Measurements from ENCODE around the gene CSPG4.
"Not testable (repeated sequence)": the region's sequence is repeated elsewhere in the genome, so short reads cannot be mapped to it uniquely, and the experiment has no call there.

Gene CSPG4

DNA sequence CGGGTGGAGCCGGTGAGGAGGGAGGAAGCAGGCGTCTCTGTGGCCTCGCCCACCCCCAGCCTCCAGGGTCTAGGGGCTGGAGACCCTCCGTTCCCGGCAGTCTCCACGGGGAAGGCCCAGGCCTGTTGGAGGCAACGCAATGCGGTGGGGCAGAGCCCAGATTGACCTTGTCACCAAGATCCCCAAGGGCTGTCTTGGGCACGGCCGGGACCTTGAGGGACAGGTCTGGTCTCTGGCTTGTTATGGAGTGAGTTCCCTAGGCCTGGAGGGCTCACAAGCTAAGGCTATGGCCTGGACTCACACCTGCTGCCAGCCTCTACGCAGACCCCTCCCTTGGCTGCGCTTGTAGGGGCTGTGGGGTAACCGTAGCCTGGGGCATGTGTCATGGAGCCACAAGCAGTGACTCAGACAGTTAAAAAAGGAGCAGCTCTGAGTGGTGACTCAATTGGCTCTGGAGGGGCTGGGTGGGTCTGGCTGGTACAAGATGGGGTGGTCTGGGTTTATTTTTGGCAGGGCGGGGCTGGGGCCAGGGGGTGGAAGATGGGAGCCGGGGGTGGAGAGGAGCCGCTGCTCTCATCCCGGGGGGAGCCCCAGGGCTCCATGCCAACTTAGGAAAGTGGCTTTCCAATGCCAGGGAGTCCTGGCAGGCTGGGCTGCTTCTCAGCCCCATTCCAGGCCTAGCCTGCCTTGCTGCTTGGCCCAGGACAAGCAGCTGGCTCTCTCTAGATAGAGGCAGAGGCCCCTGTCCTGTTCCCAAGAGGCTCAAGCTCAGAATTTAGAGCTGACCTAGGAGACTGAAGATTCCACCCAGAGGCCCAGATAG lies 9.0 kb downstream of the CSPG4 start:
- not testable (repeated sequence) for DNase-seq

DNA sequence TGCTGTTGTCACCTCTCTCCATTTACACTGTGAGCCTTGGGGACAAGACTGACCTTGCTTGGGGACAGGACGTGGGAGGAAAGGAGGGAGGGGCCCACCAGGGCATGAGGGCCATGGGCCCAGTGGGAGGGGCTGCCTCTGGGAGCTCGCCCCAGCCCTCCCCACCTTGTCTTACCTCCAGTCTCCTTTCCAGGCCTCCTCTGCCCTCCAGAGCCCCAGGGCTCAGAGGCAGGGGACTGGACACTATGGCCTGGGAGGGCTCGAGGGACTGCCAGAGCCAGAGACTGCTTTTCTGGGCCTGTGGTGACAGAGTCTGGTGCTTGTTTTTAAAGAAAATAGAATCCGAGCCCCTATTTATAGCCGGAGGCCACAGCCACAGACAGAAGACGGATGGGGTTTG lies 10.2 kb downstream of the CSPG4 start:
- no peak for DNase-seq

DNA sequence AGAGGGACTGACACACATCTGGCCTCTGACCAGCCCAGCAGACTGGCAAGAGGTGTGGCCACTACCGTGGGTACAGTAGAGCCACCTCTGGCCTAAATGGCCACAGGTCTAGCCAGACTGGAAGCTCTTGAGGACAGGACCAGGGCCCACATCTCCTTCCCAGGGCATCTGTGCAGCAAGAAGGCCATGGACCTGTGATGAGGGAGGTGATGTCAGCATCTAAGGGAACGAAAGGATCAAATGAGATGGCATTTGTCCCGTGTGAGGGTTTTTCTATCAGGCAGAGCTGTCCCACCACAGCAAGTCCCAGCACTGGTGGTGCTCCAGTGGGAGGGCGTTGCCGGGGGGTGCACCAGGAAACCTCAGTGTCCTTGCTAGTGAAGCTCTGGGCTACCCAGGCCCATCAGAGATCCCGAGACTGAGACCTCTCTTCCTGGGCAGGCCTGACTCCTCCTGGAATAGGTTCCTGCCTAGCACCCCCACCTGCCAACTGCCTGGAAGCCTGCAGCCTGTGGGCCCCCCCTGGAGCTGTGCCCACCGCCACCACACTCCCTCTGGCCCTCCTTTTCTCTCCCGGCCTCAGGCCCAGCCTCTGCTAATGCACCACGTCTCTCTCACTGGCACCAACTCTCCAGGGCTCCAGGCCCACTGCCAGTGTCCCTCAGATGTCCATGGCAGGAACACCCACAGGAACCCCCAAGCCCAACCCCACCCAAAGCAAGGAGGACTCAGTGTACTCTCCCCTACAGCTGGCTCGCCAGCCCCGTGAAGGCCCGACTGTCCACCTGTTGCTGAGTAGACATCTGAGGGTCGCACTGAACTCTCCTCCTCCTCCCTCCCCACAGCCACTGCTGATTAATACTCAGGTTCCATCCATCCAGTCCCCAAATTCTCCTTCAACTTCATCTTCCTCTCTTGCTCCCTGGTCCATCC lies 11.3 kb downstream of the CSPG4 start:
- not testable (repeated sequence) for DNase-seq

DNA sequence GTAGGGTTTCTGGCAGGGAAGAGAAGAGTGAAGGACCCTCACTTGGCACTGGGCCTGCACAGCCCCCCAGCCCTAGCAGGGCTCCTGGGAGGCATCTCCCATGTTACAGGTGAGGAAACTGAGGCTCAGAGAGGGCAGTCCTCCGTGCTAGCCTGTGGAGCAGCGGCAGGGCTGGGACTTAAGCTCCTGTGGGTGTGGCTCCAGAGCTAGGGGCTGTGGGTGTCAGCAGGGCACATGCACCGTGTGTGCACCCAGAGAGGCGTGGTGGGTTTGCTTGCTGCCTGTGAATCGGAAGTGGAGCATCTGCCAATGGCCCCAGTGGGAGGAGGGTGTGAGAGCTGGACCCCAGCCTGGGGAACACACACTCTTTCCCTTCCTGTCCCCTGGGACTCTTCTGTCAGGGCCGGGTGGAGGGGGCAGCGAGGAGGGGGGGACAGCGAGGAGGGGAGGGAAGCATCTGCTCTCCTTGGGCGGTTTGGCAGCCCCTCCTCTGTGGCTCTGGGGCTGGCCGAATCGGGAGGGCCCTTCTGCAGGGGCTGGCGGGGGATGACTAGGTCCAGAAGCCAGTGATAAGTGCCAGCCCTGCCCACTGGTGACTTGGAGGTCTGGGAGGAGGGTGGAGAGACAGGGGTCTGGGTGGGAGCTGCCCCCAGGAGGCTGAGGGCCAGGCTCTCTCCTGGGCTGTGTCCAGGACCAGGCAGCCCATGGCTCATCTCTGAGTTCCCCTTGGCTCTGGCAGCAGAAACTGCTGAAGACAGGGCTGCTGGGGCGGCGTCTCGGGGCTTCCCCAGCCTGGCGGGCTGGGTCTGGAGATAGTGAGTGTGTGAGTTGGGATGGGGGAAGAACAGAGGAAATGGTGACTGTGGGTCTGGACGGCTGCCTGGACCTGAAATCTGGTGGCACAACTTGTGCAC lies 12.4 kb downstream of the CSPG4 start:
- not testable (repeated sequence) for DNase-seq

DNA sequence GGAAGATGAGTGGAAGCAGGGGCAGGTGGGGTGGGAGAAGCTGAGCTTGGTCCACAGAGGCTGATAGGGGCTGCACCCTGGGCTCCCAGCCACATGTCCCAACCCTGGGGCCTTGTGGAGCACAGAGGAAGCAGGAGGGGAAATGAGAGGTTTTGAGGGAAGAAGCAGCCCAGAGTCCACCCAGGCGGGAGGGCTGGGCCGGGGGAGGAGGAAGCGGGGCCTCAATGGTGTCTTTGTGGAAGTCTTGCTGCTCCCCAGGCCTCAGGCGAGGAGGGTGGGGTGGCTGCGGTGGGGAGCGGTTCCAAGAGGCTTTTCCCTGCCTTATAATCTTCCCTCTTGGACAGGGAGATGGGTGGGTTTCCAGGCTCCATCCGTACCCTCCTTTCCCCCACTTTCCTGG lies 13.1 kb downstream of the CSPG4 start:
- DNase-seq = not testable (repeated sequence)

DNA sequence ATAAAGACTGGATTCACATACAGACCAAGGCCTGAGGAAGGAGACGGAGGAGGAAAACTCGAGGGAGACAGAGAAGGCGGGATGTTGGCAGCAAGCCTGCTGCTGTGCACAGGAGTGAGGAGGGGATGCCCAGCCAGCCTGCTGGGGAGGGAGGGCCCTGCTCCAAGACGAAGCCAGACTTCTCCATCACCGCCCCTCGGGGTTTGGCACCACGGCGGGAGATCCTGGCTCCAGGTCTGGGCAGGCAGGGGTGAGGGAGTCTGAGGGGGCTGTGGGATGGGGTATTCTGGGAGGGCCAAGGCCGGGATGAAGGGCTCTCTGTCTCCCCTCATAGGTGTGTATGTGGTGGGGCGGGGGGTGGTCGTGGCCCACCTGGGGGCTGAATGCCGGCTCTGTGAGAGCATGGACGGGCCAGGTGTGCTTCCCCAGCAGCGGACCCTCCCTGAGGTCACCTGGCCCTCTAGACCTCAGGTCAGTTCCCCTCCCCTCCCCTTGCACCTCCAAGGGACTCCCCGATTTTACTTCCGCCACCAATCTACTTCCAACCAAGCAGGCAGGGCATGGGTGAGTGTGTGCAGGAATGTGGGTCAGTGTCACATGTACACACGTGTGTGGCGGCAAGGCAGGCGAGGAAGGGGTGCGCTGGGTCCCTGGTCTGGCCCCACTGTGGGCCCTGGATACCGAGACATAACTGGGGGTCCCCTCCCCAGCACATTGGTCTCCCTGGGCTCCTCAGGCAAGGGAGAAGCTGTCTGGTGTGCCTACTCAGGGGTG lies 14.5 kb downstream of the CSPG4 start:
- not testable (repeated sequence) for DNase-seq

DNA sequence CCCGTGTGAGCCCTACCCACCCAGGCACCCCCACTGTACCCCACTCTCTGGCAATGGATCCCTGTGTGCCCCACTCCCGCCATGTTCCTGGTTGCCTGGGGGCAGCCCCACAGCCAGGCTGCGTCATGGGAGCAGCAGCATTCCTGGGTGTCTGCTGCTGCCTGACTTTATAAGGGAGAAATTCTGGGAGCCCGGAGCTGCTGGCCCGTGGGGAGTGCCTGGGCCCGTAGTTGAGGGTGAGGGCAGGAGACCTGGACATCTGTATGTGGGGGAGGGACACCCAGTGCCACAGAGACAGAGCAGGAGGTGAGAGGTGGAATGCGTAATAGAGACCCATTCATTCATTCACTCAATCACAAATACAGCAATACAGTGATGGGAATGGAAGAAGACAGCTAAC lies 15.1 kb downstream of the CSPG4 start:
- no peak for DNase-seq

DNA sequence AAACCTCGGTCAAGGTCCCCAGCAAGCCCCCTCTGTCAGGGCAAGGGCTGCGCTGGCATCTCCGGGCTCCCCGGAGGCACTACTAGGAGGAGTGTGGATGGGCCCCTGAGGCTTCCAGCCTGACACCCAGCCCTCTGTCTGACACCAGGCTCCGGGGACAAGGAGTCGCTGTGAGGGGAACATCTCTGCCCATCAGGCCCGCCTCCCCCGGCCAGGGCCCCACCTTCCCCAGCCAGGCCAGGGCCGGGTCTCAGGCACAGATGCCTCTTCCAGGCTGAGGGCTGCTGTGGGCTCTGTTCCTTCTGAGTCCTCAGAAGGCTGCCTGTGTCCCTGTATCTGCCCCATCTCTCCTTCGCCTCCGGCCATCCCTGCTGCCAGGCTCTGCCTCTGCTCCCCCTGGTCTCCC lies 15.8 kb downstream of the CSPG4 start:
- no peak for DNase-seq

DNA sequence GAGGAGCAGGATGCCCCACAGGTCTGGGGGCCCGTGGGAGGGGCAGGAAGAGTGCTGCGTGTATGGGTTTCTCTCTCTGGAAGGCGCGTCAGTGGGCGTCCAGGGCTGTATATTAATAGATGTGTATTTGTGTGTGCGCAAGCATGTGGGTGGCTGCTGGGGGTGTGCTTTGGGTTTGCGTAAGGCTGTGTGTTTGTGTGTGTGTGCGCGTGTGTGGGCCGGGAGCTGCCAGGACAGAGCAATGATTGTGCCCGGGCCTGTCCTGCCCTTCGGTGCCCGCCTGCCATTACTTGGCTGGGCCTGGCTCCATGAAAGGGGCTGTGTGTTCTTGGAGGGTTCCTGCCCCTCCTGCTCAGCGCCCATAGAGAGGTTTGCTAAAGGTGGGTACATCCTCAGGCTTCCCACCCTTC lies 16.3 kb downstream of the CSPG4 start:
- DNase-seq = no peak

DNA sequence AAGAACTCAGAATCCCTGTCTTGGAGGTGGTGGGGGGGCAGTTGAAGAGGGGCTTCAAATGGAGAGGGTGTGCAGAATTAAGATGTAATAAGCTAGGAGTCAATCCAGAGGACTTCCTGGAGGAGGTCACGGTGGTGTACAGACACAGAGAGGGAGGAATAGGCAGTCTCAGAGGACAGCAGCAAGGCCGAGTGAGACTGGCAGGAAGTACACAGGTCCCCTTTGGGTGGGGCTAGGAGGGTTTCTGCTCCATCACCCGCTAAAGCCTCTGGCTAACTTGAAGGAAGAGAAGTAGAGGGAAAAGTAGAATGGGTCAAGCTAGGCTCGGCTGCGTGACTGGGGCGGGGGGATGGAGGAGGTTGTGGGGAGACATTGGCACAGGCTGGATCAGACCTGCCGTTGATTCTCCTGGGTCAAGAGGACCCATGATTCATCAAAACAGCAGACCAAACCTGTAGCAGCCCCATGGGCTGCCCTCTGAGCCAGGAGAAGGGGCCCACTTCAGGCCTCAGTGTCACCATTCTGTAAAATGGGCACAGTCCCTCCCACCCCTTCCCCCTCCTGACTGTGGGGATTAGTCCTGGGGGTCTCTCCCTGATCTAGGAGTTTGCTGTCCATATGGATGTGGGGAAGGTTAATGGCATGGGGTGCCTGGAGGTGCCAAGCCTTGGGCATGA lies 16.9 kb downstream of the CSPG4 start:
- DNase-seq = no peak

DNA sequence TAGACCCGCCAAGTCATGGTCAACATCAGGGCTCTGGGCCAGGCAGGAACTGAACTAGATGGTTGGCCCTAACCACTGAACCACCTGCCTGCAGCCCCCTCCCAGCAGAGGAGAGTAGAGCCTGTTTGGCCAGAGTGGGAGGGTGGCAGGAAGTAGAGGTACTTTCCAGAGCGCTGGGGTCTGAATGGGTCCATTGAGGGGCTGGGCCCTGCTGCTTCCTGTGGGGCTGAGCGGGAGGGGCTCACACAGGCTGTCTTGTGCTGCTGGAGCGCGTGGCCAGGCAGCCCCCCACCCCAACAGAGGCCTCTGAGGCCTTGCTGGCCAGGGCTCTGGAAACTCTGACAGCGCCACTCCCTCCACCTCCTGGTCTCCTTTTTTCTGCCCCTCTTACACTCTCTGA lies 17.4 kb downstream of the CSPG4 start:
- DNase-seq = no peak

DNA sequence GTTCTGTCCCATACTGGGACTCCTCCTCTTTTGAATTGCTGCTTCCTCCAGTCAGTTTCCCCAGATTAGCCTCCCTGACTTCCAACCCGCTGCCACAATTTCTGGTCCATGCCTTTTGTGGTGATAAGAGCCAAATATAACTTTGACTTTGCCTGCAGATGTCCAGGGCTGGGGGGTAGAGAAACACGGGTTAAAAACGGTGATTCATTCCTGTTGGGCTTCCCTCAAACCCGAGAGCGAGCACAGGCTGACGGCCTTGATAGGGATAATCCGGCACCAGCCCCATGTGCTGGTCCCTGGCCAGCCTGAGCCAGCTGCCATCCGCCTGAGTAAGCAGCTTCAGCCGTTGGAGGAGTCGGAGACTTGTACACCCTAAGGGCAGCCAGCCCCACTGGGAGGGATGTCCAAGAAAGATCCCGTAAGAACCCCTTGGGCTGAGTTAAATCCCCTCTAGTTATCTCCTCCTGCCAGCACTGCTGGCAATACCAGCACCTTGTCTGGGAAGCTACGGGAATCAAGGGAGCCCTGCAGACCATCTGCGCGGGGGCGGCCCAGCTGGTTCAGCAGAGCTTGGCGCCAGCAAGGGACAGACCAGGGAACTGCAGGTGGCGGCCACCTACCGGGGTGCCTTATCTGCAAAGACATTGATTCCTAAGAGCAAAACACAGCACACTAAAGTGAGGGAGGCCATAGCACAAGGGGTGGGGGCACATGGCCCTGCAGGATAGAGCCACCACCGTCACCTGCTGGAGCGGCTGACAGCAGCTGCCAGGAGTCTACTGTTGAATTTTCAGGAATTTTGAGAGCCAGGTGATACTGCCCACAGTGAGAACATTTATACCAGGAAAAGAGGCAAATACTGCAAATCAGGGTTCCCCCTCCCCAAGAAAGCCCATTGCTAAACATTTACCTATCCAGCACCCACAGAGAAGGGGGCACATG lies 18.1 kb downstream of the CSPG4 start:
- DNase-seq = no peak

DNA sequence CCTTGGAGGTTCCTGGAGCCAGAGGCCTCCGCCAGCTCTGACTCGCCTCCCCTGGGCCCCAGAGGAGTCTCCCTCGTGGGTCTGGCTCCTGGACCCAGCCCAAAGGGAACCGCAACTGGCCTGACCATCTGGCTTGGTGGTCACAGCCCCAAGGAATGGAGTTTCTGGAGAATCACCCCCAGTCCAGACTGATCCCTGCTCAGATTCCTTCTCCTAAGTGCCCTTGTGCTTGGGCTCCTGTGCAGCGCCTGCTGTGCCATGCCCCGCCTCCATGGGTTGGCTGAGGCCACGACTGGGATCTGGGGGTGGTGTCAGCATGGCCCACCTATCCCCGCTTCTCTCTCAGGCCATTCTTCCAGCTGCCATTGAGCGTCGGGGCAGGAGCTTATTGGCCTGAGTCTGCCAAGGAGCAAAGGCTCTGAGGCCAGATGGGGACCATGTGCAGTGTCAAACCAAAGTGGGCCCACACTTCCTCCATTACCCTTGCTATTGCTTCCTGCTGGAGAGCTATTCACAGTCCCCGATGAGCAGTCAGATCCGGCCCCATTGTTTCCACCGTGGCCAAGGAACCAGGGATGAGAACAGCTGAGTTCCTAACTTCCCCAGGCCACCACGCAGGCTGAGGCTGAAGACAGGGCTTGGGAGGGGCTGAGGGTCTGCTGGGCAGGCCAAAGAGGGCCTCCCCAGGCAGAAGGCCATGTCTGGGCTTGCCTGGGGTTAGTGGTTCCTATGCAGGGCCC lies 19.0 kb downstream of the CSPG4 start:
- DNase-seq = no peak

DNA sequence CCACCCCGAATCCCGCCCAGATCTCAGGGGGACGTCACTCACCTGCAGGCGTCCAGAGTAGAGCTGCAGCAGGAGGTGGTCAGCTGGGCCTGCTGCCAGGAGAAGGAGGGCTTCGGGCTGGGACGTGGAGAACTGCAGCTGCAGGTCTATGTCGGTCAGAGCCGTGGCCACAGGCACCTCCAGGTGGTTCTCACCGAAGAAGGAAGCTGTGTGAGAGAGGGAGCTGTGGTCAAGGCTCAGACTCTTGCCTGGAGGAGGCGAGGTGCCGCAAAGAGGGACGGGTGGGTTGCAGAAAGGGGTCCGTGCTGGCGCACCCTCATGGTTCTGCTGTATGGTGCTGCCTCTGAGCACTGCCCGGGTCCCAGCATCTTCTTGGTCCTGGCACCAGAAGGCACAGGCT lies 19.6 kb downstream of the CSPG4 start:
- not testable (repeated sequence) for DNase-seq

DNA sequence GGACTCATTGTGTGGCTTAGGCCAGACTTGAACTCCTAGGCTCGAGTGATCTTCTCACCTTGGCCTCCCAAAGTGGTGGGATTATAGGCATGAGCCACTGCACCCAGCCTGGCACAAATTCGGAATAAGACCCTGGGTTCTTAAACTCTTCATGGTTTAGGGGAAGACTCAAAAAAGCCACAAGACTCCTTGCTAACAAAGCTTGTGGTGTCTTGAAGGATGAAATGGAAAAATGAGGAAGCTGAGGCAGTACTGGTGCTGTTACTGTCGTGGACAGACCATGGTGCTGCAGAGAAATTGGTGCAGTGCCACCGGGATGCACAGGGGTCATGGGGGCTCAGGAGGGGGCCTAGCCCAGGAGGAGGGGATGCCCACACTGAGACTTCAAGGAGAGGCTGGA lies 20.3 kb downstream of the CSPG4 start:
- DNase-seq = not testable (repeated sequence)

DNA sequence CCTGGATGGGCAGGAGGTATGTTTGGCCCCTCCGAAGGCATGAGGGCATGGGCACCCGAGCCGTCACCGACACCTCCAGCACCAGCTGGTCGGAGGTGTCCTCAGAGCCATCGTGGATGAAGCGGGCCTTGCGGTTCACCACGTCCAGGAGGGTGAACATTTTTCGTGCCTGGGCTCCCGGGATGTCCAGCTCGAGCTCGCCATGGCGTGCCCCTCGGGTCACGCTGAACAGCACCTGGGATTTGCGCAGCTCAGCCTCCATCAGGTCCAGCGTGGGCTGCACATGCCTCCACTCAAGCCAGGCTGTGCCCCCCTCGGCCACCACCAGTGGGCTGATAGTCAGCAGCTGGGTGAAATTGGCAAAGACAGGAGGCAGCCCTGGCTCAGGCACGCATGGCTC lies 23.2 kb downstream of the CSPG4 start:
- not testable (repeated sequence) for DNase-seq

DNA sequence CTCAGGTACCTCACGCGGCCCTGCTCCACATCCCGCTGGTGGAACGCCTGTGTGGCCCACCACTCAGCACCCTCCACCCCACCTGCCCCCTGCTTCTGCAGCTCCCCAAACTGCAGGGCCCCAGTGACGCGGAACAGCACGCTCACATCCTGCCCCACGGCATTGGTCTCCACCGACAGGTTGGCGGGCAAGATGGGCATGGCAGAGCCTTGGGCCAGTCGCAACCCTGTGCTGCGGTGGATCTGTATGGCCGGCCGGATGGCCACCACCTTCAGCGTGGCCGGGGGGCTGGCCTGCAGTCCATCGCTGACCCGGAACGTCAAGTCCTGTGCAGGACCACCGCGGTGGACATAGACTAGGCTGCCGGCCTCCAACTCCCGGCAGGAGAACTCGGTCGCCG lies 23.8 kb downstream of the CSPG4 start:
- DNase-seq = no peak

DNA sequence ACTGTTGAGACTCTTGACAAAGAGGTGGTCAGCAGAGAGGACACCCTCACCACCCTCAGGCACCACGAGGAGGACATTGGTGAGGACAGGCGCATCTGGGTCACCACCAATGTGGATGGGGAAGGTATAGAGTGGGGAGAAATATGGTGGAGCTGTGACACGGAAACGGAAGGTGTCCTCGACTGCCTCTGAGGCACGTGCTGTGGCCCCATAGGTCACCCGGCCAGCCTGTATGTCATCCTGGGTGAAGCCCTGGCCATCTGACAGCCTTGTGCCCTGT lies 24.4 kb downstream of the CSPG4 start:
- no peak for DNase-seq

DNA sequence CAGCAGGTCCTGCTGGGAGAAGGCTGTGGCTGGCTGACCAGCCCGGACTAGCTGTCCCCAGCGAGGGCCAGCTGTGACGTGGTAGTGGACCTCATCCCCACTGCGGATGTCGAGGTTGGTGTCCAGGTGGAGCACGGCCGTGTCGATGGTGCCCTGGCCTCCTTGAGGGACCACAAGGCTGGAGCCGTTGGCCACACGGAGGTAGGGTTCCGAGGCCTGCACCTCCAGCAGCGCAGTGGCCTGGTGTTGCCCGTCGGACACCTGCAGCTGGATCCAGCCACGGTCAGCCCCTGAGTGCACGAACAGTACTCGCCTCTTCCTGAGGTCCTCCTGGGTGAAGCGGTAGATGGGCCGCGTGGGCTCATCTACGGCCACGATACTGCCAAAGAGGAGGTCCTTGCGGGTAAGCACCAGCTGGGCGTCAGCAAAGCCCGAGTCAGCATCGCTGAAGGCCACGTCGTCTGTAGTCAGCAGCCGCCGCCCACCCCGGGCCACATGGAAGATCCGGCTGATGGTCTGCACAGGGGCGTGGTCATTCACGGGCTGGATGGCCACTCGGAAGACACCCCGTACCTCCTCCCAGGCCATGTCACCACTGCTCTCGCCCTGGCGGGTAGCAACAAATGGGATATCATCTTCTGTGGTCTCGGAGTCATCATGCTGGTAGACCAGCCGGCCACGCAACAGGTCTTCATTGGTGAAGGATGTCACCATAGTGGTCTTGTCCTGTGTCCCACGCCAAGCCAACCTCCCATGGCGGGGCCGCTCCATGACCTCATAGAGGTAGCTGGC lies 25.0 kb downstream of the CSPG4 start:
- DNase-seq = no peak

All from CD4-positive, alpha-beta T cell treated with Interleukin-6 for 4 hours (primary cell).